Measurements from ENCODE around the gene PSTPIP2. TPM values are rescaled to one million over a fixed set of nuclear protein-coding genes. Genes with fewer than 3 reads are reported as not detected.

Gene PSTPIP2
- total and polyA plus RNA-seq, 2 of the 4 experiments (the other 2 are of a cell fraction): 10.4 to 12.4 TPM

GRCh38 chr18:46072959-46073358 is 899 bp upstream of the PSTPIP2 start:
- dilution Hi-C loops (cut with HindIII; ENCODE audit: low sequenced_read_pairs, unreplicated experiment): no loop called here

More at GRCh38 chr18:46072959-46073358, 899 bp upstream of the PSTPIP2 start:
- H3K27me3 ChIP-seq (ENCODE audit: control insufficient read depth, insufficient read depth, low read length): no peaks in the 10 kb centered on the region
- H4K20me1 ChIP-seq (ENCODE audit: insufficient read depth, low read length): no peaks in the 10 kb centered on the region; the same call in 1 of the 2 replicates
- H3K9ac ChIP-seq (ENCODE audit: low read depth, low read length): no peak overlapping the region
- intact Hi-C loops (cut with micrococcal nuclease): loop anchor here (1.0 to 5.0 kb wide), 3 partner anchors 98 to 408 kb away; no protein-coding TSS in a partner anchor
- no peak overlapping the region for H2BK20ac ChIP-seq (ENCODE audit: low read depth, low read length)
- no peak overlapping the region for H2BK15ac ChIP-seq (ENCODE audit: low read depth, low read length)
- ChIA-PET CTCF (interaction anchor here (0.6 to 1.5 kb wide), 3 partner anchors 80 to 406 kb away, joined by 3 to 6 read pairs (median 4); no protein-coding TSS in a partner anchor), POLR2A (ENCODE audit: unreplicated experiment) (no interaction called here)
- no peak overlapping the region for H4K91ac ChIP-seq (ENCODE audit: insufficient read depth, low read depth, low read length)
- no peak overlapping the region for H2AK5ac ChIP-seq (ENCODE audit: low read depth, low read length)
- peak overlapping the region; percentile 58 for H2AK9ac ChIP-seq (replicated peaks; ENCODE audit: low read depth, low read length, poor library complexity)
- H3K4me3 ChIP-seq (ENCODE audit: insufficient read depth, low read depth, low read length): no peak overlapping the region
- H3K56ac ChIP-seq (ENCODE audit: extremely low read depth, insufficient read depth, low read length): no peak overlapping the region
- no peak overlapping the region for H2AFZ ChIP-seq (replicated peaks; ENCODE audit: low read length, poor library complexity)
- no CpG with 5 or more reads among the region's 3 CpGs for WGBS, 2 experiments (ENCODE audit: extremely low coverage in 2 of 2, insufficient read length in 1 of 2)
- no peak overlapping the region; the same call in 1 of the 2 replicates for H3K4ac ChIP-seq (ENCODE audit: low read depth, low read length)
- H3K9me1 ChIP-seq (ENCODE audit: insufficient read depth, low read length): peaks cover 6% of the 10 kb centered on the region
- no peak overlapping the region for H3K27ac ChIP-seq (ENCODE audit: insufficient read depth, low read length)
- H3K36me3 ChIP-seq (ENCODE audit: control insufficient read depth, insufficient read depth, low read length): peaks cover 3% of the 10 kb centered on the region
- BruUV-seq (replicated peaks): no TSS peak
- H3K14ac ChIP-seq (replicated peaks; ENCODE audit: low read depth, low read length): no peak overlapping the region
- no peak overlapping the region for H2BK5ac ChIP-seq (ENCODE audit: low read depth, low read length, poor library complexity, severe bottlenecking)
- TF ChIP-seq MAFK (IDR thresholded peaks at IDR 0.05; ENCODE audit: low read depth, low read length): no peak
- TF ChIP-seq SMC3 (IDR thresholded peaks at IDR 0.05; ENCODE audit: low read depth, low read length): no peak
- TF ChIP-seq FOS (IDR thresholded peaks at IDR 0.05; ENCODE audit: low read depth, low read length): no peak
- peaks cover 20% of the 10 kb centered on the region for H3K4me1 ChIP-seq (ENCODE audit: control insufficient read depth, insufficient read depth, low read length)
- no peak overlapping the region for H4K5ac ChIP-seq (ENCODE audit: low read depth, low read length)
- peaks cover 10 to 43% of the 10 kb centered on the region in 2 experiments; a peak in 3 of 4 replicates for H3K79me1 ChIP-seq (ENCODE audit: low read depth in 1 of 2, low read length in 2 of 2)
- DNase-seq (no peak), ATAC-seq (ENCODE audit: low read depth) (no peak)
- no peak overlapping the region for H2BK120ac ChIP-seq (ENCODE audit: low read depth, low read length)
- no peak overlapping the region for H4K8ac ChIP-seq (ENCODE audit: low read depth in 2 of 2, low read length in 2 of 2)
- in situ Hi-C loops (cut with MboI; ENCODE audit: low sequenced_read_pairs): loop anchor here (5.0 to 10.0 kb wide), 2 partner anchors 96 to 408 kb away; no protein-coding TSS in a partner anchor
- no peak overlapping the region for H3K18ac ChIP-seq (ENCODE audit: low read depth, low read length)
- H3K9me3 ChIP-seq (ENCODE audit: control insufficient read depth, insufficient read depth, low read length): no peaks in the 10 kb centered on the region
- H3K4me2 ChIP-seq (ENCODE audit: low read depth, low read length): no peak overlapping the region
- H3K23ac ChIP-seq (ENCODE audit: low read depth, low read length): no peak overlapping the region

All from IMR-90 (cell line).